RPMI8226 (cell line): ENCODE results near the gene RCBTB2.
"Not testable (repeated sequence)": the region's sequence is repeated elsewhere in the genome, so short reads cannot be mapped to it uniquely, and the experiment has no call there.

Source experiments
- DNase-seq: peaks from one replicate; pipeline ENCODE4 v3.0.0-alpha.2; 2015

Gene RCBTB2

GRCh38 chr13:48532506-48533499 lies at the start of gene RCBTB2:
Gene RCBTB2 (minus strand): TSS chr13:48533080. CDS start chr13:48521939, 11,141 bp downstream.
- DNase-seq = peak; percentile 97

- DNase-seq = no peak
Observed at GRCh38 chr13:48582084-48582483, 49.2 kb upstream of the RCBTB2 start.

GRCh38 chr13:48580896-48581295 lies 48.0 kb upstream of the RCBTB2 start:
- DNase-seq = no peak

GRCh38 chr13:48580185-48580803 lies 47.4 kb upstream of the RCBTB2 start:
- peak; percentile 72 for DNase-seq

- not testable (repeated sequence) for DNase-seq
Observed at GRCh38 chr13:48579919-48580180, 47.0 kb upstream of the RCBTB2 start.

- peak; percentile 90 for DNase-seq
Observed at GRCh38 chr13:48579165-48579918, 46.5 kb upstream of the RCBTB2 start.

- DNase-seq = peak; percentile 29
Observed at GRCh38 chr13:48578516-48579164, 45.8 kb upstream of the RCBTB2 start.

GRCh38 chr13:48576448-48577010 lies 43.6 kb upstream of the RCBTB2 start:
- DNase-seq = no peak

GRCh38 chr13:48575031-48575430 lies 42.2 kb upstream of the RCBTB2 start:
- no peak for DNase-seq

GRCh38 chr13:48574041-48574796 lies 41.3 kb upstream of the RCBTB2 start:
- DNase-seq = peak; percentile 21

GRCh38 chr13:48573213-48574007 lies 40.5 kb upstream of the RCBTB2 start:
- DNase-seq = no peak

- DNase-seq = peak; percentile 31
Observed at GRCh38 chr13:48571126-48571913, 38.4 kb upstream of the RCBTB2 start.

GRCh38 chr13:48570216-48570828 lies 37.4 kb upstream of the RCBTB2 start:
- DNase-seq = no peak

- no peak for DNase-seq
Observed at GRCh38 chr13:48569104-48569666, 36.3 kb upstream of the RCBTB2 start.

GRCh38 chr13:48568370-48569103 lies 35.7 kb upstream of the RCBTB2 start:
- DNase-seq = no peak

- no peak for DNase-seq
Observed at GRCh38 chr13:48567515-48568369, 34.9 kb upstream of the RCBTB2 start.

GRCh38 chr13:48564056-48564455 lies 31.2 kb upstream of the RCBTB2 start:
- no peak for DNase-seq

GRCh38 chr13:48563626-48564025 lies 30.7 kb upstream of the RCBTB2 start:
- no peak for DNase-seq
